HG03457 (cell line): ENCODE measurements around the gene SPATA31D4.
"Not testable (repeated sequence)": the region's sequence is repeated elsewhere in the genome, so short reads cannot be mapped to it uniquely, and the experiment has no call there.

Source experiments
- ATAC-seq: cut with Tn5 transposase; IDR thresholded peaks from one replicate; pipeline ENCODE4 v1.9.1; 2021; ENCODE audit warnings: moderate number of reproducible peaks; ENCODE audit not compliant: unreplicated experiment

The SPATA31D4 gene

DNA sequence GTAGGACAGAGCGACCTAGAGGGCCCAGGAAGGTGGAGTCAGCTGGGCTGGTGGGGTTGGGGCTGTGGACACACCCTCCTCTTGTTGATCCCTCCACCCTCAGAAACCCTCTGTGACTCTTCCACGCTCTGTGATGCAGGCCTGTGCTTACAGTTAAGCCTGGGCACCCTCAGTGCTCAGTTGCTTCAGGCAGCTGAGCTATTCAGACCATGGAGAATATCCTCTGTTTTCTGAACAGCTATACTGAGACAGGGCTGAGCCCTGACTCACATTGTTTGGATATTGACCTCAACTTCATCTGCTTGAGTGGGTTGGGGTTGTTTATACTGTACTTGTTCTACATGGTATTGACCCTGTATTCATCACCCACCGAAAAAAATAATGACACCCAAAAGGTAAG, at the start of gene SPATA31D4:
Gene SPATA31D4, plus strand, starts transcription at position 124 of the 400 bp plus-strand sequence. Its CDS starts 86 bp downstream, at position 210.
- ATAC-seq: not testable (repeated sequence)

DNA sequence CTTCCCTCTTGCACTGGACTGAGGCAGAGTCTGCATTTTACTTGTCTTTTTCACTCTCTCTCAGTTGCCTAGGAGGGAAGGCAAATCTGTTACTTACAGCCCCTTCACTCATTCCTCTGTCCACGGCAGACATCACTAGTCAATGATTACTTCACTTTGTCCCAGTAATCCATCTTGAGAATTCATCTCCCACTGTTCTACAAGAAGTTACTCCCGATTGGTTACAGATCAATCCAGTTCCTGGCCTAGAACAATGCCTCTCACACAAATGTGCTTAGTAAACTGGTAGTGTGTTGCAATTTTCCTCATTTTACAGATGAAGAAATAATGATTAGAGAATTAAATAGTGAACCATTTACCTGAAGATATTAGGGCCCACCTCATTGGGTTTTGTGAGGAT, 49.7 kb upstream of the SPATA31D4 start:
- no peak for ATAC-seq

DNA sequence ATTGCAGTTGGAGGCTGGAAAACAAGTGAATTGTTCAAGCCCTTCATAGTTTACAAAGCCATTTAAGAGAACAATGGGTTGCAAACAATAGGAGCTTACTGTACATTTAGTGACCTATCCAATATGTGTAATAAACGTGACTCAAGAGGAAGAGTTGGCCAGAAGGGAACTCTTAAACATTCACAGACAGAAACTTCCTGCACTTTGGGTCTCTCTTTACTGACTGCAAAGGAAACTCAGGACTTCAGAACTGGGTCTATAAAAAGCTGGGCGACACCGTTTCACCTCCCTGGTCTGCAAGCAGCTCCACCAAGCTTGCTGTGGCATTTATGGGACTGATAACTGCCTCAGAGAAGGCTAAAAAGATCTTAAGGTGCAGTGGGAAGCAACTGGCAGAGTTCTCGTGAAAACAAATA, 48.7 kb upstream of the SPATA31D4 start:
- ATAC-seq: no peak

DNA sequence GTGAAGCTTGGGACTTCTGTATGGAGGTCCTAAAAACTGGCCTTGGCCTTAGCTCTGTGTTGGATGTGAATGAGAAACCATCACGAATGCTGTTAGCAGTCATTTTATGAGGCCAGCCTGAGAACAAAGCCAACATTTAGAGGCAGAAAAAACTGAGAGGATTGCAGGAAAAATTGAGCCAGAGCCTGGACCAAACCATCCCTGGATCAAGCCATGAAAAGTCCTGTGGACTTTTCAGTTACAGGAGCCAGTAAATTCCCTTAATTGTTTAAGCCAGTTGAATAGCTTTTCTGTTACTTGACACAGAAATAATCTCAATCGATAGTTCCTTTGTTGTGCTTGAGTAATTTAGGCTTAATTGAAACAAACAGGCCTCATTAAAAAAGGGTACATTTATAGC, 42.6 kb upstream of the SPATA31D4 start:
- ATAC-seq: no peak

DNA sequence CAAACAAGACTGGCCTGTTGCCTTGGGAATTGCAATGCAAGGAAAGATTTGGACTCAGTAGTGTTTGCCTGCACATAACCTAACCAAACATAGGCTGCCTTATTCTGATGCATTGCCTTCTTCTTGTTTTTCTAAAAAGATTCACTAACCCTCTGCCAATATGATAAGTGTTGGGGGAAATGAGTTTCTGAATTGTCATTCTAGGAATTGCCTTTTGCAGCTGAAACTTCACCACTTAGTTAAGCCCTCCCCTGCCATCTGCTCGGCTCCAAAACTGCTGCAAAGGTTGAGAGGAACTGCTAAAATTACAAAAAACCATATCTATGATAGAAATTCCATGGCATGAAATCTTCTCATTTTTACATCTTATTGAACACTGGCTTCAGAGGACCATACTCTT, 41.6 kb upstream of the SPATA31D4 start:
- ATAC-seq: no peak

DNA sequence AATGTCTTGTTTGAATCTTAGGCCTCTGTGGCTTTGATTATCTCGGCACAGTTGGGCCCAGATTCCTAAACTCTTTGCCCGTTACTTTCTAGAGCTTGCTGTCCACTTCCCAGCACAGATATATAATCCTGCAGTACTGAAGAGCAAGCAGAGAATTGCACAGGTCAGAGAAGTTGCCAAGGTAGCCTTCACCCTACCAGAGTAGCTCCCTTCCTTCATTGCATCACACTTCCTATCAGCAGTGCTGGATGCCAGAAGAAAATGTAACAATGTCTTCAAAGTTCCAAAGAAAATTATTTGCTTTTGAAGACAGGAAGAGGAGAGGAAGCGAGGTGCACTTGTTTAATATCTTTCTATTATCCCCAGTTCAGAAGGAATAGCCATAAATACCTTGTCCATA, 38.1 kb upstream of the SPATA31D4 start:
- ATAC-seq: no peak

DNA sequence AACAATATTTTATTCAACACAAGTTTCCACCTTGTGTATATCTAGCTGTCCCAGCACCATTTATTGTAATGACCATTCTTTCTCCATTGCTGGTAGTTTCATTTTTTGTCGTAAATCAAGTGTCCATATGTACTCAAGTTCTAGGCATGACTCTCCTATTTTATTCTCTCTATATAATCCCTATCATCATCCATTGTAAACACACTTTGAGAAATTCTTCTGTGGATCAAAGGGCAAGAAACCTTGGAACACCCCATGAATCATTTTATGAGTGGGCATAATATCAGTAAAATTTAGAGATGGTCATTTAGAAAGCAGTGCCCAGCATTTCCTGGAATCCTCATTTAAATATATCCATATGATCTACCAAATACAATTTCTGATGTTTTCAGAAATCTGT, 35.8 kb upstream of the SPATA31D4 start:
- no peak for ATAC-seq

DNA sequence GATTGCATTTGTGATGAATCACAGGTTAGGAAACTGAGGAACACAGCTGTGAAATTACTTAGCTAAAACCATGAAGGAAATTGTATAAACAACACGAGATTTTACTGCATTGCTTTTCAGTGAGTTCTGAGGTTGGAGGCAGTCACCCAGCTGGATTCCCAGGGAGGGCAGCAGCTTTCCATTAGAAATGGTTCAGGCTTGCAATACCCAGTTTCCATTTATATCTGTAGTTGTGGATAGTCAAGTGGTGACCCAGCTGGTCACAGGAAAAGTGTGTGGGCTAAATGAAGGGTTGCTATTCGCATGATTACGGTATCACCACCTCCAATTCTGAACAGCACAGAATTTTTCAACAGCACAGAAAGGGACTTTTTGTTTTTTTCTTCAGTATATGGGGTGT, 34.3 kb upstream of the SPATA31D4 start:
- no peak for ATAC-seq

DNA sequence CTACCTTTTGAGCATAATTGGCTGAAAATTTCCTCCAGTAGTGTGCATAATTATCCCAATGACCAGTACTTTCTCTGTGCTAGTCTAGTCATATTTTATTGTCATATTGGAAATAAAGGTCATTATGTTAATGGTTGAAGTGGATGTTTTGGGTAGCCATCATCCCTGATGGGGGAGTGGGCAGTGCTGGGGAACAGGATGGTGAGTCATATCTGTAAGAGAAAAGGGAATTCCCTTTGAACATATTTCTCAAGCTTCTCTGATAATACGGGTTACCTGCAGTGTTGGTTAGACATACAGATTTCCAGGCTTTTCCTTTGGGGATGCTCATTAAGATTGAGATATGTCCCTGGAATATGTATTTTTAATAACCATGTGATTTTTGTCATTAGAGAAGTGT, 33.3 kb upstream of the SPATA31D4 start:
- ATAC-seq: no peak

DNA sequence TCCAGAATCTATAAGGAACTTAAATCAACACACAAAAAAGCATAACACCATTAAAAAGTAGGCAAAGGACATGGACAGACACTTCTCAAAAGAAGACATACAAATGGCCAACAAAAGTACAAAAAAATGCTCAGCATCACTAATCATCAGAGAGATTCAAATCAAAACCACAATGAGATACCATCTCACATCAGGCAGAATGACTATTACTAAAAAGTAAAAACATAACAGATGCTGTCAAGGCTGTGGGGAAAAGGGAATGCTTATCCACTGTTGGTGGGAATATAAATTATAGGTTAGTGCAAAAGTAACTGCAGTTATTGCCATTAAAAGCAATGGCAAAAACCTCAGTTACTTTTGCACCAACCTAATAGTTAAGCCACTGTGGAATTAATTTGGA, 32.2 kb upstream of the SPATA31D4 start:
- no peak for ATAC-seq

DNA sequence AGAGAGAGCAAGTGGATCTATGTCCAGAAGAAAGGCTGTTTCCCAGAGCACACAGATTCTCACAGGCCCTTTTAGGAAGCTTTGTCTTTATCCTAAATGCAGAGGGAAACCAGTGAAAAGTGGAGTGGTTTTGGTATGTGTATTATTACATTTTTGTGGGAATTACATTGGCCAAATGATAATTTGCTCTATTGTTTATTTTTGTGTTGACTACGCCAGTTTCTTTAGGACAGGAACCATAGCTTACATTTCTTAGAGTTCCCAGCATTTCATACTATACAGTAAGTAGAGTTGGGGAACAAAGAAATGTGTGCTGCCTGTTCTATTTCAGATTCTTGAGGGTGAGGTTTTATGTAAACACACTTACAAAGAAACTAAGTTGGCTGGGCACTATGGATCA, 29.4 kb upstream of the SPATA31D4 start:
- ATAC-seq: no peak

DNA sequence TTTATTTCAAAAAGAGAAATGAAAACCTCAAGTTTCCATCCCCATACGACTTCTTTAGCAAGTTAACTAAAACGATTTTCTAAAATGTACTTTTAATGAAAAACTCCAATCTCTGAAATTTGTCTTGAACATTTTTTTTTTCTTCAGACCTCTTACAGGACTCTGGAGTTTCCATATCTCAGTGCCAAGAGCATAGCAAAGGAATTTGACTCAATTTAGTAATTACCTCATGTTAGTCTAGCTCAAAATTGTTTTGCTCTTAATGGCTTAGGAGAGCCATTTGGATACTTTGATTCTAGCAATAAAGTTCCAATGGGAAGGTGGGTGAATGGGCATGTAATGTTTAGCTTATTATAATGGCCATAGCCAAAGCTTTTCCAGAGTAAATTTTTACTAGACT, 26.0 kb upstream of the SPATA31D4 start:
- ATAC-seq: no peak

DNA sequence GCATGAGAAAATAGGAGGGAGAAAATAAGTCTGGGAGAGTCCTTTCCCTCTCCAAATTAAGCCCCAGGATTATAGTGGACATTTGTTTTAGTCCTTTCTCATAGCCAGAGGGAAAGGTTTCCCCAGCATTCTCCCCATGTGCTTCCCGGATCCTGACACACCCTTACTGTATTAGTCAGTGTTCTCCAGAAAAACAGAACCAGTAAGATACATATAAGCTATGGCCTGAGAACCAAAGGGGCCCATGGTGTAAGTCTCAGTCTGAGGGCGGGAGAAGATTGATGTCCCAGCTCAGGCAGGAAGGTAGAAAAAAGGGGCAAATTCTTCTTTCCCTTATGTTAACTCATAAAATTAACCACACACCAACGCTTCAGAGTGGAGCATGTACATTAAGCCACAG, 25.6 kb upstream of the SPATA31D4 start:
- no peak for ATAC-seq

DNA sequence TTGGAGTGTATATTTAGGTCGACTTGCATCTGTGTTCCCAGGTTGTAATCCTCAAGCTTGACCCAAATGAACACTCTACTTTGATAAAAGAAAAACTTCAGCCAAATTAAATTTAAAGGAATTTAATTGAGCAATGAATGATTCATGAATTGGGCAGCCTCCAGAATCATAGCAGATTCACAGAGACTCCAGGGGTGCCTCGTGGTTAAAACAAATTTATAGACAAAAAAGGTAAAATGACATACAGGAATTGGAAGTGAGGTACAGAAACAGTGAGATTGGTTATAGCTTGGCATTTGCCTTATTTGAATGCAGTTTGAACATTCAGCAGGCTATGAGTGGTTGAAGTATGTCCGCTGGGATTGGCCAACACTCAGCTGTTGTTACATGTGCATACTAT, 21.6 kb upstream of the SPATA31D4 start:
- ATAC-seq: no peak

DNA sequence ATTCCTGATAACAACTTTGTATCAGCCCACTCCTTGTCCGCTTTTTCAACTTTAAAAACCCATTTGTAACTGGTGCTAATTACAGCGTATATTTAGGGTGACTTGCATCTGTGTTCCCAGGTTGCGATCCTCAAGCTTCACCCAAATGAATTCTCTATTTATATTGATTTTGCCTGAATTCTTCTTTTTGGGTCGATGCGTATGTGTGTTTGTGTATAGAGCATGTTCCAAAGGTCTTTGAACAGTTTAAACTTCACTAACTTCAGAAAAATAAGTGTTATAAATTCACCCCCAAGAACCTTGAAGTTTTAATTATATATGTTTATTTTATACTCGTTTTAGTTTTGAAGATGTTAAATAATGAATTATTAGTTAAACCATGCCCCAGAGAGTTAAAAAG, 16.1 kb upstream of the SPATA31D4 start:
- ATAC-seq: no peak

DNA sequence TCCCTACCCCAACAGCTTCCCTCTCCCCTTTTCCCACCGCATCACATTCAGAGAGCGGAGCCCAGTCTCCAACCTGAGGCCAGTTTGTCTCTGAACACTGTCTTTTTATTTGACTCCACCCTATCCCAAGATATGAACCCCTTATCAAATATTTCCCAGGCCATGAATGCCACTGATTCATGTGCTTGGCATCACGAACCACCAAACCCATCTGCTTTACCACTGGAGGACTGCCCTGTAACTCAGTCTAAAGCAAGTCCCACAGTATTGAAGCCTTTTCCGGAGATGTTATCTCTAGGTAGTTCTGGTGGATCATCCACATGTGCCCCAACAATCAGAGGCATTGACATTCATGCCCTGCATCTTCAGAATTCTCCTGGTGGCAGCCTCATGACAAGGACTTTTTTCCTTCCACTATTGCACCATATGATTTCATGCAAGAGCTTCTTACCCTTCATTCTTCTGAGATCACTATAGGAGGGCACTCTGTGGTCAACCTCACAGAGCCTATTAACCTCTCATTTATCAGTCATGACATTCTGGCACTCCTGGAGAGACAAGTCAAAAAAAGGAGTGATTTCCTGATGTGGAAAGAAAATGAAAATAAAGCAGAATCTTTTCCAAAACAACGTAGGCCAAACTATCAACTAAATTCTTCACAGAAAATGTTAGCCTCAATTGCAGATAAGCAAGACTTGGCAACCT, 12.3 kb upstream of the SPATA31D4 start:
- ATAC-seq: no peak

DNA sequence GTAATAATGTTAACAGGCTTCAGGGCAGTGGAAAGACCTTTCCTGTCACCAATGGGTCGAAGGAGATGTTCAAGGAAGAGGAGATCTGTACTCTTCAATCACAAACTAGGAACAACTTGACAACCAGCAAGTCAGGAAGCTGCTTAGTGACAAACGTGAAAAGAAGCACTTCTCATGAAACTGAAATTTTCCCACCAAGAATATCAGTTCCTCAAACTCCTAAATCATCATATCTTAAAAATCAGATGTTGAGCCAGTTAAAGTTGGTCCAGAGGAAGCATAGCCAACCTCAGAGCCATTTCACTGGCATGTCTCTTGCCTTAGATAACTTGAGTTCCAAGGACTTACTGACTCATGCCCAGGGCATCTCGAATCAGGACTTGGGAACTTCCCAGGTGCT, 9.7 kb upstream of the SPATA31D4 start:
- not testable (repeated sequence) for ATAC-seq

DNA sequence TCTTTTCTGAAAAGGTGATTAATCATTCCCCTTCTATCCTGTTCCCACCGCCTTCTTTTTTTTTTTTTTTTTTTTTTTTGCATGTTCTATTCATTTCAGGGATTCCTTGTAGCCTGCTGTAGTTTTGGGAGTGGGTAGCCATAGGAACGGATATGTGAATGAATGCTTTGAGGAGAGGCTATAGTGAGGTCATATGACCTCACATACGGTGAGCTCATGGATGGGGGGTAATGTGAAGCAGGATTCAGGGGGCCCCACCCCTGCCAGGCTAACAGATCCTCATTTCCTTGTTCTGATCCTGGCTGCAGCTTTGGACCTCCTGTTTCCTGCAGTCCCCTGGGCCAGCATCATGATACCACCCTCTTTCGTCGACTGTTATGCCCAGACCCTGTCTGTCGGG, 1.9 kb downstream of the SPATA31D4 start:
- not testable (repeated sequence) for ATAC-seq

DNA sequence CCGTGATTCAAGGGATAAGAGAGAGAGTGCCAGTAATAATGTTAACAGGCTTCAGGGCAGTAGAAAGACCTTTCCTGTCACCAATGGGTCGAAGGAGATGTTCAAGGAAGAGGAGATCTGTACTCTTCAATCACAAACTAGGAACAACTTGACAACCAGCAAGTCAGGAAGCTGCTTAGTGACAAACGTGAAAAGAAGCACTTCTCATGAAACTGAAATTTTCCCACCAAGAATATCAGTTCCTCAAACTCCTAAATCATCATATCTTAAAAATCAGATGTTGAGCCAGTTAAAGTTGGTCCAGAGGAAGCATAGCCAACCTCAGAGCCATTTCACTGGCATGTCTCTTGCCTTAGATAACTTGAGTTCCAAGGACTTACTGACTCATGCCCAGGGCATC, 5.3 kb downstream of the SPATA31D4 start:
- ATAC-seq: not testable (repeated sequence)

DNA sequence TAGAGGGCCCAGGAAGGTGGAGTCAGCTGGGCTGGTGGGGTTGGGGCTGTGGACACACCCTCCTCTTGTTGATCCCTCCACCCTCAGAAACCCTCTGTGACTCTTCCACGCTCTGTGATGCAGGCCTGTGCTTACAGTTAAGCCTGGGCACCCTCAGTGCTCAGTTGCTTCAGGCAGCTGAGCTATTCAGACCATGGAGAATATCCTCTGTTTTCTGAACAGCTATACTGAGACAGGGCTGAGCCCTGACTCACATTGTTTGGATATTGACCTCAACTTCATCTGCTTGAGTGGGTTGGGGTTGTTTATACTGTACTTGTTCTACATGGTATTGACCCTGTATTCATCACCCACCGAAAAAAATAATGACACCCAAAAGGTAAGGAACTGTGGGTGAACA, 15.2 kb downstream of the SPATA31D4 start, which contains the start of gene SPATA31D3:
Gene SPATA31D3, plus strand, starts transcription at position 108 of the 400 bp plus-strand sequence. Its CDS starts 86 bp downstream, at position 194.
- ATAC-seq: not testable (repeated sequence)

DNA sequence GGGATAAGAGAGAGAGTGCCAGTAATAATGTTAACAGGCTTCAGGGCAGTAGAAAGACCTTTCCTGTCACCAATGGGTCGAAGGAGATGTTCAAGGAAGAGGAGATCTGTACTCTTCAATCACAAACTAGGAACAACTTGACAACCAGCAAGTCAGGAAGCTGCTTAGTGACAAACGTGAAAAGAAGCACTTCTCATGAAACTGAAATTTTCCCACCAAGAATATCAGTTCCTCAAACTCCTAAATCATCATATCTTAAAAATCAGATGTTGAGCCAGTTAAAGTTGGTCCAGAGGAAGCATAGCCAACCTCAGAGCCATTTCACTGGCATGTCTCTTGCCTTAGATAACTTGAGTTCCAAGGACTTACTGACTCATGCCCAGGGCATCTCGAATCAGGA, 20.4 kb downstream of the SPATA31D4 start:
- not testable (repeated sequence) for ATAC-seq

DNA sequence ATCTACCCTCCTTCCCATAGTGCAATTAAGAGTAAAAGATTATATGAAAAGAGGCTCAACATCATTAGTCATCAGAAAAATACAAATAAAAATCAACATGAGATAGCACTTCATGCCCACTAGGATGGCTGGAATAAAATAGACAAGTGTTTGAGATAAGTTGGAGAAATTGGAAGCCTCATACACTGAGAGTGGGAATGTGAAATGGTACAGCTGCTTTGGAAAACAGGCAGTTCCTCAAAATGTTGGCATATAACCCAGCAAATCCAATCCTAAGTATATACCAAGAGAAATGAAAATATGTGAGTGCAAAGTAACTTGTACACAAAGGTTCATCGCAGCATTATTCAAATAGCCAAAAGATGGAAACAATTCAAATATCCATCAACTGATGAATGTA, 24.9 kb downstream of the SPATA31D4 start:
- no peak for ATAC-seq

DNA sequence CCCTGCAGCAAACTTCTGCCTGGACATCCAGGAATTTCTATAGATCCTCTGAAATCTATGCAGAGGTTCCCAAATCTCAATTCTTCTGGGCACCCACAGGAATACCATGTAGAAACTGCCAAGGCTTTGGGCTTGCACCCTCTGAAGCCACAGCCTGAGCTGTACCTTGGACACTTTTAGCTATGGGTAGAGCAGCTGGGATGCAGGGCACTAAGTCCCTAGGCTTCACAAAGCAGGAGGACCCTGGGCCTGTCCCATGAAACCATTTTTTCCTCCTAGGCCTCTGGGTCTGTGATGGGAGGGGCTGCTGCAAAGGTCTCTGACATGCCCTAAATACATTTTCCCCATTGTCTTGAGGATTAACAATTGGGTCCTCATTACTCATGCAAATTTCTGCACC, 27.4 kb downstream of the SPATA31D4 start:
- no peak for ATAC-seq
